B cell (primary cell): ENCODE measurements around the gene SRPK1.

ENCODE experiments used
- EZH2 ChIP-seq: IDR thresholded peaks from 2 replicates; pipeline ENCODE4 v1.6.1; 2012; ENCODE audit warnings: borderline replicate concordance, low read depth, mild to moderate bottlenecking, moderate library complexity, low read length; ENCODE audit not compliant: insufficient read depth, poor library complexity, severe bottlenecking
- TF ChIP-seq, protein P1 (sequence below): fragments of 200-600 bp; IDR thresholded peaks from one replicate; pipeline ENCODE4 v1.8.0; 2022; ENCODE audit warnings: antibody characterized with exemption, mild to moderate bottlenecking

DNA sequence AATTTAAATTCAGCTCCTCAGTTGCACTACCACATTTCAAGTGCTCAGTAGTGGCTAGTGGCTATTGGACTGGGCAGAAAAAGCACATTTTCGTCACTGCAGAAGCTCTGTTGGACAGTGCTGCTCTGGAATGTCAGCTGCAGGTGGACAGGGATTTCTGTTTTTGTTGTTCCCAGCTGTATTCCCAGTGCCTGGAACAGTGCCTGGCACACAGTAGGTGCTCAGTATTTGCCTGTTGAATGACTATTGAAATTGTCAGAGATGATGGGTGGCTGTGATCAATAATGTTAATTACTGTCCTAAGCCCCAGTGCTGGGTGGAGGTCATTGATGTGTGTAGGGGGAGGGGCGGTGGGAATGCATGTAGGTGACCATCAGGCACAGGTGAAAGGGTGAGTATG lies 134.6 kb downstream of the SRPK1 start:
- TF ChIP-seq, protein P1, sequence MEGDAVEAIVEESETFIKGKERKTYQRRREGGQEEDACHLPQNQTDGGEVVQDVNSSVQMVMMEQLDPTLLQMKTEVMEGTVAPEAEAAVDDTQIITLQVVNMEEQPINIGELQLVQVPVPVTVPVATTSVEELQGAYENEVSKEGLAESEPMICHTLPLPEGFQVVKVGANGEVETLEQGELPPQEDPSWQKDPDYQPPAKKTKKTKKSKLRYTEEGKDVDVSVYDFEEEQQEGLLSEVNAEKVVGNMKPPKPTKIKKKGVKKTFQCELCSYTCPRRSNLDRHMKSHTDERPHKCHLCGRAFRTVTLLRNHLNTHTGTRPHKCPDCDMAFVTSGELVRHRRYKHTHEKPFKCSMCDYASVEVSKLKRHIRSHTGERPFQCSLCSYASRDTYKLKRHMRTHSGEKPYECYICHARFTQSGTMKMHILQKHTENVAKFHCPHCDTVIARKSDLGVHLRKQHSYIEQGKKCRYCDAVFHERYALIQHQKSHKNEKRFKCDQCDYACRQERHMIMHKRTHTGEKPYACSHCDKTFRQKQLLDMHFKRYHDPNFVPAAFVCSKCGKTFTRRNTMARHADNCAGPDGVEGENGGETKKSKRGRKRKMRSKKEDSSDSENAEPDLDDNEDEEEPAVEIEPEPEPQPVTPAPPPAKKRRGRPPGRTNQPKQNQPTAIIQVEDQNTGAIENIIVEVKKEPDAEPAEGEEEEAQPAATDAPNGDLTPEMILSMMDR: no peak
- no peak for TF ChIP-seq EZH2
